Endothelial cell of umbilical vein (primary cell): Measurements from ENCODE around the gene CLDND1. TPM values are rescaled to one million over a fixed set of nuclear protein-coding genes. Genes with fewer than 3 reads are reported as not detected.

Experiments
- BruUV-seq: library from RNA; stranded (reverse); fragments of 400-500 nt; replicated peaks from 2 replicates; lab custom pipeline; 2021; lab: Mats Ljungman, UMichigan
- CTCF ChIA-PET: fragments of 300-600, 350-600 bp; sonication (Branson Sonifier 250); formaldehyde crosslinking; loops from one replicate; lab custom pipeline; 2021; ENCODE audit warnings: antibody characterized with exemption, inconsistent platforms; lab: Charles Lee
- POLR2A ChIA-PET: fragments of 300-600, 350-600 bp; sonication (Branson Sonifier 250); formaldehyde crosslinking; loops from one replicate; lab custom pipeline; 2021; ENCODE audit warnings: antibody characterized with exemption, inconsistent platforms; lab: Charles Lee
- DNase-seq: peaks from one replicate; pipeline ENCODE4 v3.0.0-alpha.2; 2011; ENCODE audit warnings: low read depth, low spot score
- FAIRE-seq: peaks from 2 replicates; lab custom pipeline; 2011; peaks lifted over from hg19 to GRCh38; lab: Jason Lieb, UNC
- H2AFZ ChIP-seq: 2 replicates; pipeline ENCODE4 v1.6.0; 2012; ENCODE audit warnings: low read depth, low read length, control low read depth, inconsistent platforms
- H3K27ac ChIP-seq: 2 replicates; pipeline ENCODE4 v1.5.1; 2011; ENCODE audit warnings: low read depth, mild to moderate bottlenecking, control low read depth, low read length, moderate library complexity; ENCODE audit not compliant: insufficient read depth
- H3K27me3 ChIP-seq, 2 experiments: 2 replicates each; pipeline versions ENCODE4 v1.6.0 to v1.6.1; 2011; ENCODE audit warnings: low read length in 2 of 2, mixed read lengths in 1 of 2; ENCODE audit not compliant: control insufficient read depth in 2 of 2, insufficient read depth in 2 of 2
- H3K36me3 ChIP-seq, 2 experiments: 2 replicates in 1 of 2; 3 replicates in 1 of 2; pipeline ENCODE4 v1.5.1; 2011; ENCODE audit warnings: low read length in 2 of 2, mild to moderate bottlenecking in 1 of 2, moderate library complexity in 1 of 2; ENCODE audit not compliant: control insufficient read depth in 2 of 2, insufficient read depth in 2 of 2; ENCODE audit errors: extremely low read depth in 1 of 2
- H3K4me1 ChIP-seq: 3 replicates; pipeline ENCODE4 v1.5.1; 2011; ENCODE audit warnings: mild to moderate bottlenecking, low read length; ENCODE audit not compliant: control insufficient read depth, insufficient read depth; ENCODE audit errors: extremely low read depth
- H3K4me2 ChIP-seq: 2 replicates; pipeline ENCODE4 v1.6.1; 2011; ENCODE audit warnings: low read length, control low read depth, mixed read lengths; ENCODE audit not compliant: insufficient read depth
- H3K4me3 ChIP-seq, 3 experiments: fragments of 200-600 bp in 1 of 3; sonication (generic), shearing (Covaris generic) in 1 of 3; replicated peaks in 1 of 3; 2 replicates each; pipeline ENCODE4 v1.5.1; 2011 to 2016; ENCODE audit warnings: control low read depth in 3 of 3, low read length in 3 of 3, mild to moderate bottlenecking in 2 of 3, inconsistent platforms in 1 of 3, low read depth in 1 of 3, moderate library complexity in 1 of 3; ENCODE audit not compliant: insufficient read depth in 1 of 3
- H3K79me2 ChIP-seq: 2 replicates; pipeline ENCODE4 v1.6.0; 2012; ENCODE audit warnings: low read length, inconsistent platforms; ENCODE audit not compliant: control insufficient read depth, insufficient read depth
- H3K9ac ChIP-seq: replicated peaks from 2 replicates; pipeline ENCODE3; 2011; ENCODE audit warnings: low read length, control low read depth; ENCODE audit not compliant: insufficient read depth; ENCODE audit errors: extremely low read depth
- H3K9me1 ChIP-seq: replicated peaks from 3 replicates; pipeline ENCODE4 v1.6.0; 2011; ENCODE audit warnings: mild to moderate bottlenecking, low read length; ENCODE audit not compliant: control insufficient read depth, insufficient read depth; ENCODE audit errors: extremely low read depth
- H3K9me3 ChIP-seq: replicated peaks from 2 replicates; pipeline ENCODE4 v1.5.1; 2012; ENCODE audit warnings: low read length, inconsistent platforms; ENCODE audit not compliant: control insufficient read depth, insufficient read depth
- H4K20me1 ChIP-seq: replicated peaks from 2 replicates; pipeline ENCODE3; 2011; ENCODE audit warnings: mild to moderate bottlenecking, low read length; ENCODE audit not compliant: control insufficient read depth, insufficient read depth; ENCODE audit errors: extremely low read depth
- EZH2 ChIP-seq: IDR thresholded peaks from 2 replicates; pipeline ENCODE4 v1.6.1; 2012; ENCODE audit warnings: borderline replicate concordance, low read depth, mild to moderate bottlenecking, moderate library complexity, low read length, inconsistent platforms; ENCODE audit not compliant: severe bottlenecking
- FOS ChIP-seq: IDR thresholded peaks from 2 replicates; pipeline ENCODE4 v1.6.1; 2011; ENCODE audit warnings: mild to moderate bottlenecking, low read length, moderate library complexity, borderline replicate concordance; ENCODE audit not compliant: insufficient read depth
- GATA2 ChIP-seq: IDR thresholded peaks from 2 replicates; pipeline ENCODE4 v1.7.0; 2011; ENCODE audit warnings: low read depth, mild to moderate bottlenecking, moderate library complexity, mixed read lengths, low read length; ENCODE audit not compliant: insufficient read length, insufficient read depth
- JUN ChIP-seq: IDR thresholded peaks from 2 replicates; pipeline ENCODE4 v1.6.1; 2011; ENCODE audit warnings: borderline replicate concordance, low read depth; ENCODE audit not compliant: insufficient read length, insufficient read depth
- MYC ChIP-seq: IDR thresholded peaks from one replicate; pipeline ENCODE4 v1.6.1; 2011; ENCODE audit warnings: mild to moderate bottlenecking, low read depth, low read length
- POLR2A ChIP-seq: IDR thresholded peaks from 2 replicates; pipeline ENCODE4 v1.6.1; 2012; ENCODE audit warnings: low read depth, mild to moderate bottlenecking, control low read depth, low read length
- POLR2AphosphoS5 ChIP-seq: IDR thresholded peaks from 2 replicates; pipeline ENCODE4 v1.6.1; 2012; ENCODE audit warnings: low read depth, mild to moderate bottlenecking, control low read depth, low read length, moderate library complexity; ENCODE audit not compliant: insufficient read depth
- dilution Hi-C: fragments of 300-500 bp; cut with MboI; formaldehyde crosslinking; loops from one replicate; pipeline ENCODE4 v1.15.0; 2019; ENCODE audit warnings: low sequenced_read_pairs; ENCODE audit not compliant: extremely low pct_ligation_motif_present
- intact Hi-C: fragments of 100-400 bp; cut with micrococcal nuclease; formaldehyde crosslinking; loops from one replicate; pipeline ENCODE4 v1.10.0; 2022
- polyA plus RNA-seq, 4 experiments: library from polyadenylated mRNA; depleted of rRNA in 3 of 4; stranded (reverse) in 3 of 4; unstranded in 1 of 4; fragments of >200 nt; gene quantifications; 2 replicates each; pipeline versions ENCODE4 v1.2.1 to v1.2.3, GENCODE V29; 2011 to 2012; ENCODE audit warnings: missing spikeins in 1 of 4
- small RNA-seq: library from RNA; depleted of rRNA; stranded (forward); fragments of <200 nt; gene quantifications from one replicate; pipeline ENCODE3, GENCODE V24; 2012; ENCODE audit warnings: low replicate concordance, low read depth; ENCODE audit not compliant: insufficient read depth, insufficient read length
- total RNA-seq: library from RNA; stranded (reverse); gene quantifications from 2 replicates; pipeline ENCODE4 v1.2.3, GENCODE V29; 2021
- TF ChIP-seq, protein P1 (sequence below): IDR thresholded peaks from 2 replicates; pipeline ENCODE4 v1.6.1; 2011; ENCODE audit not compliant: insufficient read depth, insufficient read length
- TF ChIP-seq, protein P2 (sequence below), 2 donors: IDR thresholded peaks; 1 replicate in 1 of 2; 2 replicates in 1 of 2; pipeline ENCODE4 v1.5.1; 2011; ENCODE audit warnings: low read length in 2 of 2, mild to moderate bottlenecking in 2 of 2, moderate library complexity in 2 of 2, control low read depth in 1 of 2, inconsistent platforms in 1 of 2, low read depth in 1 of 2; ENCODE audit not compliant: insufficient read depth in 1 of 2; ENCODE audit errors: extremely low read depth in 1 of 2

Gene CLDND1
- total and polyA plus RNA-seq, 2 donors (not counting 3 experiments of a cell fraction or from before 2014, with no cell fraction given) = 101 to 214 TPM

DNA sequence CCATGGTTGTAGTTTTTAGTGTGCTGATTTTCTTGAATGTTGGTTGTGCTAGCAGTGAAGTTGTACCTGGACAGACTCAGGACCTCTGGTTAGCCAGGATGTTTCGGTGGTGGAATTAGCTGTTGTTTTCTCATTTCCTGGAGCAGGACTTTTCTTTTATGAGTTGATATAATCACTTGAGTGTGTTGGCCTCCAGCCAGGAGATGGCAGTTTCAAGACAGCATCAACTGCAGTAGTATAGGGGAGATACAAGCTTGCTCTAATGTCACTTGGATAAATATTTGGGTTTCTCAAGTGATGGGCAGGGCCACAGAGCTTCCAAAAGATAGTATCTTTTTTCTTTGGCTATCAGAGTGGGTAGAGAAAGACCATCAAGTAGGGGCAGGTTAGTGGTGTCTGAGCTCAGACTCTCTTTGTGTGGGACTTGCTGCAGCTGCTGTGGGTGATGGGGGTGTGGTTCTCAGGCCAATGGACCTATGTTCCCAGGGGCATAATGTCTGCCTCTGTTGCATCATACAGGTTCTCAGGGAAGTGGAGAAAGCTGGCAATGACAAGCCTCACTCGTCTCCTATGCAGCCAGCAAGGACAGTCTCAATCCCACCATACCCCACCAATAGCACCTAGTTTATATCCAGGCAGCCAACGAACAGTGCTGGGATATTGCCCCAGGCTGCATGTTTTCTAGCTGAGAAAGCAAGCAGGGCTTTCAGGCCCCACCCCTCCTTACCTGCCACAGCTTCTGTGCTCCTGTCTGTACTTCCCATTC is 39.8 kb downstream of the CLDND1 start:
- intact Hi-C loops = no loop called here
- POLR2A ChIA-PET = no interaction called here
- FAIRE-seq = no peak

More for the DNA sequence above, 39.8 kb downstream of the CLDND1 start:
- H3K4me3 ChIP-seq = no peak overlapping the region
- H3K36me3 ChIP-seq = no peaks in the 10 kb centered on the region
- no peak overlapping the region for H3K4me2 ChIP-seq
- no peaks in the 10 kb centered on the region for H3K9me1 ChIP-seq
- no peak for DNase-seq
- no peaks in the 10 kb centered on the region for H4K20me1 ChIP-seq
- TF ChIP-seq MYC (no peak), FOS (no peak), GATA2 (no peak), POLR2A (no peak), JUN (no peak), POLR2AphosphoS5 (no peak), EZH2 (no peak)
- TF ChIP-seq, protein P1, sequence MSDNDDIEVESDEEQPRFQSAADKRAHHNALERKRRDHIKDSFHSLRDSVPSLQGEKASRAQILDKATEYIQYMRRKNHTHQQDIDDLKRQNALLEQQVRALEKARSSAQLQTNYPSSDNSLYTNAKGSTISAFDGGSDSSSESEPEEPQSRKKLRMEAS = no peak
- TF ChIP-seq, protein P2, sequence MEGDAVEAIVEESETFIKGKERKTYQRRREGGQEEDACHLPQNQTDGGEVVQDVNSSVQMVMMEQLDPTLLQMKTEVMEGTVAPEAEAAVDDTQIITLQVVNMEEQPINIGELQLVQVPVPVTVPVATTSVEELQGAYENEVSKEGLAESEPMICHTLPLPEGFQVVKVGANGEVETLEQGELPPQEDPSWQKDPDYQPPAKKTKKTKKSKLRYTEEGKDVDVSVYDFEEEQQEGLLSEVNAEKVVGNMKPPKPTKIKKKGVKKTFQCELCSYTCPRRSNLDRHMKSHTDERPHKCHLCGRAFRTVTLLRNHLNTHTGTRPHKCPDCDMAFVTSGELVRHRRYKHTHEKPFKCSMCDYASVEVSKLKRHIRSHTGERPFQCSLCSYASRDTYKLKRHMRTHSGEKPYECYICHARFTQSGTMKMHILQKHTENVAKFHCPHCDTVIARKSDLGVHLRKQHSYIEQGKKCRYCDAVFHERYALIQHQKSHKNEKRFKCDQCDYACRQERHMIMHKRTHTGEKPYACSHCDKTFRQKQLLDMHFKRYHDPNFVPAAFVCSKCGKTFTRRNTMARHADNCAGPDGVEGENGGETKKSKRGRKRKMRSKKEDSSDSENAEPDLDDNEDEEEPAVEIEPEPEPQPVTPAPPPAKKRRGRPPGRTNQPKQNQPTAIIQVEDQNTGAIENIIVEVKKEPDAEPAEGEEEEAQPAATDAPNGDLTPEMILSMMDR (IDR thresholded peaks at IDR 0.05; ENCODE audit: extremely low read depth in 1 of 2, insufficient read depth in 1 of 2, low read depth in 1 of 2, low read length in 2 of 2) = no peak
- H2AFZ ChIP-seq = no peak overlapping the region
- H3K79me2 ChIP-seq = no peaks in the 10 kb centered on the region
- no peaks in the 10 kb centered on the region for H3K27me3 ChIP-seq
- H3K4me1 ChIP-seq = no peaks in the 10 kb centered on the region
- no peaks in the 10 kb centered on the region for H3K9me3 ChIP-seq
- dilution Hi-C loops = no loop called here
- CTCF ChIA-PET = no interaction called here
- H3K9ac ChIP-seq = no peak overlapping the region
- no peak overlapping the region for H3K27ac ChIP-seq
- no TSS peak for BruUV-seq

Small RNA genes lying within 50 kb of the gene (small RNA-seq; reads per million reads assigned to genes)
- gene RPL38P4 = not detected

Other genes starting within 250 kb of the CLDND1 start
- not detected in 2 replicates for gene OR5H2, start 240.4 kb downstream of the CLDND1 start, total RNA-seq
- not detected in 2 replicates for gene OR5H2, start 240.4 kb downstream of the CLDND1 start, polyA plus RNA-seq
- not detected in 2 replicates for gene OR5K4, start 169.0 kb downstream of the CLDND1 start, total RNA-seq
- not detected in 2 replicates for gene OR5K4, start 169.0 kb downstream of the CLDND1 start, polyA plus RNA-seq
- not detected in 2 replicates for gene OR5K3, start 132.2 kb downstream of the CLDND1 start, total RNA-seq
- gene OR5K3, start 132.2 kb downstream of the CLDND1 start, polyA plus RNA-seq = not detected in 2 replicates
- not detected in 2 replicates for gene OR5K1, start 59.7 kb downstream of the CLDND1 start, total RNA-seq
- not detected in 2 replicates for gene OR5K1, start 59.7 kb downstream of the CLDND1 start, polyA plus RNA-seq
- not detected in 2 replicates for gene OR5K2, start 25.2 kb downstream of the CLDND1 start, total RNA-seq
- not detected in 2 replicates for gene OR5K2, start 25.2 kb downstream of the CLDND1 start, polyA plus RNA-seq
- gene GPR15, start 9.1 kb upstream of the CLDND1 start, total RNA-seq = not detected in 2 replicates
- not detected in 2 replicates for gene GPR15, start 9.1 kb upstream of the CLDND1 start, polyA plus RNA-seq
- 19.9 and 24.5 TPM in 2 replicates for gene CPOX, start 70.7 kb upstream of the CLDND1 start, total RNA-seq
- 11.3 and 12.3 TPM in 2 replicates for gene CPOX, start 70.7 kb upstream of the CLDND1 start, polyA plus RNA-seq
- 17.7 and 35.9 TPM in 2 replicates for gene ST3GAL6, start 240.4 kb upstream of the CLDND1 start, total RNA-seq
- 11.3 and 13.2 TPM in 2 replicates for gene ST3GAL6, start 240.4 kb upstream of the CLDND1 start, polyA plus RNA-seq